HG02943 (cell line): ENCODE measurements around the gene ACACA.
A peak's percentile ranks its signal among the peaks of the same experiment; 100 is the strongest.

Experiments
- ATAC-seq: cut with Tn5 transposase; IDR thresholded peaks from one replicate; pipeline ENCODE4 v1.9.1; 2021; ENCODE audit warnings: mild to moderate bottlenecking, low read depth, moderate library complexity; ENCODE audit not compliant: unreplicated experiment

ACACA gene

GRCh38 chr17:37399265-37399803 is 7.3 kb downstream of the ACACA start:
- no peak for ATAC-seq

- ATAC-seq = no peak
Observed at GRCh38 chr17:37393352-37393751, 13.3 kb downstream of the ACACA start.

- ATAC-seq = no peak
Observed at GRCh38 chr17:37392024-37392590, 14.5 kb downstream of the ACACA start.

GRCh38 chr17:37391146-37391545 is 15.5 kb downstream of the ACACA start:
- no peak for ATAC-seq

GRCh38 chr17:37389160-37389559 is 17.5 kb downstream of the ACACA start:
- ATAC-seq = no peak

GRCh38 chr17:37388266-37388665 is 18.4 kb downstream of the ACACA start:
- ATAC-seq = no peak

- no peak for ATAC-seq
Observed at GRCh38 chr17:37386462-37386861, 20.2 kb downstream of the ACACA start.

- no peak for ATAC-seq
Observed at GRCh38 chr17:37385474-37385990, 21.1 kb downstream of the ACACA start.

- ATAC-seq = no peak
Observed at GRCh38 chr17:37384560-37385149, 22.0 kb downstream of the ACACA start.

- ATAC-seq = no peak
Observed at GRCh38 chr17:37382056-37382455, 24.6 kb downstream of the ACACA start.

- ATAC-seq = no peak
Observed at GRCh38 chr17:37375706-37376105, 30.9 kb downstream of the ACACA start, which contains the start of gene C17orf78. C17orf78 (plus strand) TSS chr17:37375985; CDS start chr17:37376093, 108 bp downstream.

- ATAC-seq = no peak
Observed at GRCh38 chr17:37373530-37374159, 33.0 kb downstream of the ACACA start.

- ATAC-seq = no peak
Observed at GRCh38 chr17:37368577-37368976, 38.1 kb downstream of the ACACA start.

GRCh38 chr17:37365589-37365988 is 41.0 kb downstream of the ACACA start:
- no peak for ATAC-seq

- no peak for ATAC-seq
Observed at GRCh38 chr17:37361543-37361942, 45.1 kb downstream of the ACACA start.

- no peak for ATAC-seq
Observed at GRCh38 chr17:37360632-37361031, 46.0 kb downstream of the ACACA start.

- no peak for ATAC-seq
Observed at GRCh38 chr17:37359682-37360188, 46.9 kb downstream of the ACACA start.

- peak; percentile 89 for ATAC-seq
Observed at GRCh38 chr17:37358830-37359681, 47.6 kb downstream of the ACACA start.

- ATAC-seq = no peak
Observed at GRCh38 chr17:37358098-37358829, 48.4 kb downstream of the ACACA start.
